Measurements from ENCODE around the gene MARVELD3.
"Not testable (repeated sequence)": the region's sequence is repeated elsewhere in the genome, so short reads cannot be mapped to it uniquely, and the experiment has no call there.

MARVELD3 gene

DNA sequence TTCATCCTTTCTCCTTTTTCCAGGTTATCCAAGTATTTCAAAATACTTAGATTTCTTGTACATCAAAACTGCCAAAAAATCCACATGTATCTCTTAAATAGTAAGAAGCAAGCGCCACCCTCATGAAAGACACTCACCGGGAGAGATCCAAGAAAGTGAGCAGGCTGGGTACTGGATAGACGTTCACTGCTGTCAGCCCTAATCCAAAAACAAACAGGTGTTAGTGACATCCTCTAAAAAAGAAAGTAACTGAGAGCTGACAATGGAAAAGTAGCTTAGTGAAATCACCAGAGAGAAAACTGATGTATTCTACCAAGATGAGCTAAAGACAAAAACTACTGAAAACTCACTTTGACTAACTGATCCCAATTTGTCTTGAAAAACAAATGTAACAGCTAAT is 46.1 kb downstream of the MARVELD3 start:
- no peak for DNase-seq (ENCODE audit: low spot score)

DNA sequence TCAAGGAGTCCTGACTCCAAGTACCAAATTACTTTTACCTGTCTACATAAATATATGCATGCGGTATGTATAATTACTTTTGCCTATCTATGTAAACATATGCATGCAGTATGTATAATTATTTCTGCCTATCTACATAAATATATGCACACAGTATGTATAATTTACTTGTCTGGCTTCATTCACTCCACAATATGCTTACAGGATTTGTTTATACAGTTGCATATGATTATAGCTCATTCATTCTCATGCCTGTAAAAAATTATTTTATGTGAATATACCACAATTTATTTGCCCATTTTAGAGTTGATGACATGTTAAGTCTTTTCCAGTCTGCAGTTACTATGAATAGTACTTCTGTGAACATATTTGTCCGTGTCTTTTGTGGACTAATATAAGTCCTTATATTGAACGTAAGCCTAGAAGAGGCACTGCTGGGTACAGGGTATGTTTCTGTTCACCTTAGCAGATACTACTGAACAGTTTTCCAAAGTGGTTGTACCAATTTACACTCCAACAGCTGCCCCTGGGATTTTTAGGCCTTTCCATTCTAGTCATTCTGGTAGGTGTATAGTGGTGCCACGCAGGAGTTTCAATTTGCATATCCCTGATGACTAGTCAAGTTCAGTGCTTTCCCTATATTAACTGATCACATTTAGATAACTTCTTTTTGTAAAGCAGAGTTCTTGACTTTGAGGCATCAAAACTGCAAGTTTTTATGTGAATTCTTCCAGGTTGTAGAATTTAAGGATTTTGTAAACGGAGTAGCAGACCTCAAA is 47.0 kb downstream of the MARVELD3 start:
- no peak for DNase-seq (ENCODE audit: low spot score)

GRCh38 chr16:71673582-71673973 is 47.6 kb downstream of the MARVELD3 start:
- no peak for DNase-seq (ENCODE audit: low spot score)

DNA sequence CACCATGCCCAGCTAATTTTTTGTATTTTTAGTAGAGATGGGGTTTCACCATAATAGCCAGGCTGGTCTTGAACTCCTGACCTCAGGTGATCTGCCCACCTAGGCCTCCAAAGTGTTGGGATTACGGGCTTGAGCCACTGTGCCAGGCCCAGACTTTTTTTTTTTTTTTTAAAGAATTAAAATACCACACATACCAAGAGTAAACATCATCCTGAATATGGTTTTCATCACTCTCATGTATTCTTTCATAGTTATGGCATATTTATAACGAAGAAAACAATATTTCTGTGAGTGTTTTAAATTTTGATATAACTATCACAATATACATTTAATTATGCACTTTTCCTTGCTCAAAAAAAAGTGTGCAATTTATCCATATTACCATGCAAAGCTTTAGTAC is 48.2 kb downstream of the MARVELD3 start:
- DNase-seq (ENCODE audit: low spot score) = no peak

- no peak for DNase-seq (ENCODE audit: low spot score)
These were observed 49.4 kb downstream of the MARVELD3 start for GRCh38 chr16:71675380-71675779.

- DNase-seq (ENCODE audit: low spot score) = no peak
These were observed 50.3 kb downstream of the MARVELD3 start for GRCh38 chr16:71676236-71676635.

- DNase-seq (ENCODE audit: low spot score) = no peak
These were observed 55.4 kb downstream of the MARVELD3 start for GRCh38 chr16:71681360-71681759.

DNA sequence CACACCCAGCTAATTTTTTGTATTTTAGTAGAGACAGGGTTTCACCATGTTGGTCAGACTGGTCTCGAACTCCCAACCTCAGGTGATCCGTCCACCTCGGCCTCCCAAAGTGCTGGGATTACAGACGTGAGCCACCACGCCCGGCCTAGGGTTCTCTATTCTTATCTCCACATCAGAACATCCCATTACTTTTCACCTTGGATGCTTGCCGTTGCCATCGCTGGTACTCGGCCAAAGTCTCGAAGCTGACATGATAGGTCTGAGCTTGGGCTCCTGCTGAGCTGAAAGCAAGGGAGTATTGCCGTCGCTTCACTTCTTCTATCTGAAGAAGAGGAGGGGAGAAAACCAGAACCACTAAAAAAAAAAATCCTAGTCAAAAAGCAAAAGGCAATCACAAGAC is 58.3 kb downstream of the MARVELD3 start:
- DNase-seq (ENCODE audit: low spot score) = not testable (repeated sequence)

Data from kidney capillary endothelial cell (primary cell).